H1 (cell line): Measurements from ENCODE around the gene IGLL1. TPM values are rescaled to one million over a fixed set of nuclear protein-coding genes. Genes with fewer than 3 reads are reported as not detected.

Source experiments
- CTCF ChIA-PET: fragments of 300-600 bp; sonication (Branson Sonifier 250); formaldehyde crosslinking; loops from one replicate; lab custom pipeline; 2021; ENCODE audit not compliant: partially characterized antibody; lab: Charles Lee
- POLR2A ChIA-PET: fragments of 300-600 bp; sonication (Branson Sonifier 250); formaldehyde crosslinking; loops from one replicate; lab custom pipeline; 2021; ENCODE audit warnings: inconsistent platforms; ENCODE audit not compliant: partially characterized antibody; lab: Charles Lee
- DNase-seq, 2 experiments: peaks; one replicate each; pipeline versions ENCODE4 v3.0.0 to v3.0.0-alpha.2; 2010 to 2022; ENCODE audit warnings: low spot score in 2 of 2, low read depth in 1 of 2, mixed read lengths in 1 of 2
- FAIRE-seq: peaks from 2 replicates; lab custom pipeline; 2011; peaks lifted over from hg19 to GRCh38; lab: Jason Lieb, UNC
- H2AFZ ChIP-seq: 2 replicates; pipeline ENCODE4 v1.8.1; 2012; ENCODE audit warnings: low read length, inconsistent platforms
- H2AK5ac ChIP-seq: 2 replicates; pipeline ENCODE4 v1.6.1; 2013; ENCODE audit warnings: low read depth, low read length
- H2BK120ac ChIP-seq: replicated peaks from 2 replicates; pipeline ENCODE3; 2013; ENCODE audit warnings: low read depth, low read length, inconsistent platforms
- H2BK12ac ChIP-seq: 2 replicates; pipeline ENCODE4 v1.6.1; 2013; ENCODE audit warnings: low read depth, low read length
- H2BK15ac ChIP-seq: 2 replicates; pipeline ENCODE4 v1.6.1; 2013; ENCODE audit warnings: low read length
- H2BK20ac ChIP-seq: 2 replicates; pipeline ENCODE4 v1.6.1; 2013; ENCODE audit warnings: low read length
- H2BK5ac ChIP-seq: 2 replicates; pipeline ENCODE4 v1.6.1; 2013; ENCODE audit warnings: low read depth, low read length
- H3K14ac ChIP-seq: 2 replicates; pipeline ENCODE4 v1.6.1; 2013; ENCODE audit warnings: inconsistent platforms; ENCODE audit not compliant: insufficient read length
- H3K18ac ChIP-seq: 2 replicates; pipeline ENCODE4 v1.6.1; 2013; ENCODE audit warnings: low read length; ENCODE audit errors: extremely low read depth
- H3K23ac ChIP-seq: 2 replicates; pipeline ENCODE4 v1.6.1; 2013; ENCODE audit warnings: inconsistent platforms; ENCODE audit not compliant: insufficient read length
- H3K23me2 ChIP-seq: 2 replicates; pipeline ENCODE4 v1.6.1; 2013; ENCODE audit warnings: low read depth, low read length
- H3K27ac ChIP-seq: 2 replicates; pipeline ENCODE4 v1.6.1; 2011; ENCODE audit warnings: low read depth, low read length, inconsistent platforms
- H3K27me3 ChIP-seq, 4 experiments: replicated peaks in 1 of 4; 1 replicate in 1 of 4; 2 replicates in 3 of 4; pipeline versions ENCODE4 v1.6.1 to v1.8.1; 2011 to 2013; ENCODE audit warnings: low read length in 3 of 4, mild to moderate bottlenecking in 3 of 4, inconsistent platforms in 2 of 4, mixed read lengths in 2 of 4, moderate library complexity in 1 of 4; ENCODE audit not compliant: control insufficient read depth in 3 of 4, insufficient read depth in 3 of 4; ENCODE audit errors: extremely low read depth in 1 of 4
- H3K36me3 ChIP-seq, 4 experiments: 2 replicates each; pipeline versions ENCODE4 v1.6.1 to v1.8.1; 2011 to 2013; ENCODE audit warnings: mild to moderate bottlenecking in 4 of 4, low read length in 3 of 4, moderate library complexity in 2 of 4, control low read depth in 1 of 4, inconsistent platforms in 1 of 4; ENCODE audit not compliant: insufficient read depth in 4 of 4, control insufficient read depth in 2 of 4
- H3K4ac ChIP-seq: replicated peaks from 2 replicates; pipeline ENCODE3; 2013; ENCODE audit warnings: low read length, low read depth, mixed read lengths, inconsistent platforms; ENCODE audit not compliant: insufficient read length
- H3K4me1 ChIP-seq, 4 experiments: replicated peaks in 1 of 4; 1 replicate in 1 of 4; 2 replicates in 3 of 4; pipeline versions ENCODE4 v1.6.1 to v1.8.1; 2011 to 2013; ENCODE audit warnings: low read length in 3 of 4, inconsistent platforms in 2 of 4, mixed read lengths in 1 of 4; ENCODE audit not compliant: insufficient read depth in 4 of 4, control insufficient read depth in 3 of 4
- H3K4me2 ChIP-seq, 2 experiments: 2 replicates each; pipeline versions ENCODE4 v1.6.1 to v1.8.1; 2011 to 2013; ENCODE audit warnings: low read depth in 2 of 2, low read length in 2 of 2, control low read depth in 1 of 2, inconsistent platforms in 1 of 2, mild to moderate bottlenecking in 1 of 2; ENCODE audit not compliant: insufficient read depth in 1 of 2
- H3K4me3 ChIP-seq, 4 experiments: fragments of 200-600, 300-600 bp in 1 of 4; sonication (generic), shearing (Covaris generic), sonication (Bioruptor Twin) in 1 of 4; 2 replicates each; pipeline versions ENCODE4 v1.5.1 to v1.8.1; 2011 to 2016; ENCODE audit warnings: low read length in 4 of 4, low read depth in 3 of 4, control low read depth in 2 of 4, inconsistent platforms in 2 of 4, mild to moderate bottlenecking in 2 of 4, mixed read lengths in 1 of 4, moderate library complexity in 1 of 4; ENCODE audit not compliant: insufficient read depth in 2 of 4; ENCODE audit errors: extremely low read depth in 1 of 4
- H3K56ac ChIP-seq: replicated peaks from 2 replicates; pipeline ENCODE3; 2013; ENCODE audit warnings: low read depth, mild to moderate bottlenecking, mixed read lengths, low read length, inconsistent platforms; ENCODE audit not compliant: insufficient read length
- H3K79me1 ChIP-seq: 2 replicates; pipeline ENCODE4 v1.6.1; 2013; ENCODE audit warnings: low read depth, low read length, control low read depth
- H3K79me2 ChIP-seq, 2 experiments: 2 replicates each; pipeline versions ENCODE4 v1.6.1 to v1.8.1; 2012 to 2013; ENCODE audit warnings: low read length in 2 of 2, mild to moderate bottlenecking in 2 of 2, inconsistent platforms in 1 of 2; ENCODE audit not compliant: insufficient read depth in 2 of 2, control insufficient read depth in 1 of 2
- H3K9ac ChIP-seq, 4 experiments: replicated peaks in 1 of 4; 1 replicate in 1 of 4; 2 replicates in 3 of 4; pipeline versions ENCODE4 v1.6.1 to v1.8.1; 2011 to 2013; ENCODE audit warnings: low read depth in 3 of 4, low read length in 3 of 4, control low read depth in 2 of 4, mild to moderate bottlenecking in 2 of 4, moderate library complexity in 2 of 4, inconsistent platforms in 1 of 4; ENCODE audit errors: extremely low read depth in 1 of 4
- H3K9me3 ChIP-seq, 2 experiments: 2 replicates each; pipeline versions ENCODE4 v1.6.1 to v1.8.1; 2012 to 2013; ENCODE audit warnings: mild to moderate bottlenecking in 2 of 2, moderate library complexity in 2 of 2, control low read depth in 1 of 2, inconsistent platforms in 1 of 2, low read depth in 1 of 2, low read length in 1 of 2, mixed read lengths in 1 of 2; ENCODE audit not compliant: insufficient read depth in 2 of 2
- H4K20me1 ChIP-seq, 2 experiments: replicated peaks in 1 of 2; 2 replicates each; pipeline versions ENCODE3 to v1.8.1; 2011 to 2013; ENCODE audit warnings: inconsistent platforms in 2 of 2, low read length in 2 of 2, mild to moderate bottlenecking in 1 of 2; ENCODE audit not compliant: insufficient read depth in 2 of 2, control insufficient read depth in 1 of 2
- H4K5ac ChIP-seq: 2 replicates; pipeline ENCODE4 v1.6.1; 2013; ENCODE audit warnings: low read length, low read depth, mixed read lengths, inconsistent platforms; ENCODE audit not compliant: insufficient read length
- H4K8ac ChIP-seq: 2 replicates; pipeline ENCODE4 v1.8.0; 2013; ENCODE audit warnings: mild to moderate bottlenecking, moderate library complexity, low read length, inconsistent platforms; ENCODE audit not compliant: insufficient read depth; ENCODE audit errors: extremely low read depth
- H4K91ac ChIP-seq: replicated peaks from 2 replicates; pipeline ENCODE3; 2013; ENCODE audit warnings: low read length, mixed read lengths, inconsistent platforms; ENCODE audit not compliant: insufficient read length
- ASH2L ChIP-seq: fragments of 200-600, 300-600 bp; sonication (generic); IDR thresholded peaks from one replicate; pipeline ENCODE4 v1.7.1; 2017; ENCODE audit warnings: low read length
- BRCA1 ChIP-seq: IDR thresholded peaks from 2 replicates; pipeline ENCODE4 v1.6.1; 2012; ENCODE audit warnings: low read depth, low read length, improper control_type of control experiment
- CHD1 ChIP-seq: IDR thresholded peaks from 2 replicates; pipeline ENCODE4 v1.6.1; 2012; ENCODE audit warnings: low read depth, low read length, improper control_type of control experiment
- GABPA ChIP-seq: IDR thresholded peaks from 2 replicates; pipeline ENCODE4 v1.6.1; 2011; ENCODE audit warnings: mild to moderate bottlenecking, low read length, moderate library complexity, borderline replicate concordance; ENCODE audit not compliant: insufficient read depth
- HDAC2 ChIP-seq, 2 experiments: fragments of 300-600 bp in 1 of 2; sonication (generic) in 1 of 2; IDR thresholded peaks; 2 replicates each; pipeline ENCODE4 v1.6.1; 2011 to 2012; ENCODE audit warnings: low read depth in 2 of 2, low read length in 2 of 2, mild to moderate bottlenecking in 2 of 2, moderate library complexity in 2 of 2, borderline replicate concordance in 1 of 2, inconsistent platforms in 1 of 2
- JUN ChIP-seq: IDR thresholded peaks from 2 replicates; pipeline ENCODE4 v1.6.1; 2011; ENCODE audit warnings: low read depth, mild to moderate bottlenecking, improper control_type of control experiment, low read length
- KDM4A ChIP-seq: IDR thresholded peaks from one replicate; pipeline ENCODE4 v1.7.1; 2012; ENCODE audit warnings: low read depth, mild to moderate bottlenecking, moderate library complexity, low read length, inconsistent platforms; ENCODE audit not compliant: severe bottlenecking
- MAFK ChIP-seq: IDR thresholded peaks from 2 replicates; pipeline ENCODE4 v1.6.1; 2012; ENCODE audit warnings: low read depth, mild to moderate bottlenecking, improper control_type of control experiment, low read length
- NRF1 ChIP-seq: IDR thresholded peaks from 2 replicates; pipeline ENCODE4 v1.6.1; 2011; ENCODE audit warnings: mild to moderate bottlenecking, low read depth, low read length, improper control_type of control experiment
- PHF8 ChIP-seq: fragments of 200-600 bp; sonication (generic); conservative IDR thresholded peaks from 2 replicates; pipeline ENCODE4 v1.7.1; 2012; ENCODE audit warnings: low read depth, mild to moderate bottlenecking, inconsistent platforms, low read length, moderate library complexity
- RBBP5 ChIP-seq: IDR thresholded peaks from 2 replicates; pipeline ENCODE4 v1.7.1; 2012; ENCODE audit warnings: low read depth, mild to moderate bottlenecking, inconsistent platforms, low read length, moderate library complexity, borderline replicate concordance
- SP4 ChIP-seq: IDR thresholded peaks from 2 replicates; pipeline ENCODE4 v1.6.1; 2012; ENCODE audit warnings: low read length, inconsistent platforms
- SRF ChIP-seq: IDR thresholded peaks from 2 replicates; pipeline ENCODE4 v1.6.1; 2011; ENCODE audit warnings: mild to moderate bottlenecking, low read depth, low read length, moderate library complexity
- TEAD4 ChIP-seq: IDR thresholded peaks from 2 replicates; pipeline ENCODE4 v1.6.1; 2012; ENCODE audit warnings: low read depth, low read length, inconsistent platforms, mixed read lengths
- YY1 ChIP-seq: IDR thresholded peaks from 2 replicates; pipeline ENCODE4 v1.6.1; 2011; ENCODE audit warnings: low read depth, mild to moderate bottlenecking, low read length
- whole genome bisulfite sequencing, 2 experiments: shearing (Covaris generic) in 1 of 2; methylation state at CpG; one replicate each; pipeline versions ENCODE4 v1.1.6 to v1.1.7; 2013 to 2015; ENCODE audit warnings: low lambda C conversion rate in 2 of 2, mixed read lengths in 2 of 2, inconsistent platforms in 1 of 2, low coverage in 1 of 2, missing lambda C conversion rate in 1 of 2; ENCODE audit not compliant: insufficient replicate concordance in 2 of 2, insufficient coverage in 1 of 2, insufficient read length in 1 of 2; ENCODE audit errors: extremely low coverage in 1 of 2, missing lambda C conversion rate in 1 of 2; 5-methylcytosine and 5-hydroxymethylcytosine counted together
- polyA plus RNA-seq, 7 experiments: library from polyadenylated mRNA; depleted of rRNA in 3 of 7; stranded (reverse) in 5 of 7; unstranded in 2 of 7; fragments of >200 nt in 5 of 7; fragments of 200-250 nt in 2 of 7; gene quantifications; 1 replicate in 5 of 7; 2 replicates in 1 of 7; 4 replicates in 1 of 7; pipeline versions ENCODE4 v1.2.1 to v1.2.3, GENCODE V29; 2011 to 2013; ENCODE audit warnings: missing spikeins in 2 of 7, mixed read lengths in 2 of 7
- total RNA-seq: library from RNA; stranded (reverse); fragmentation: NEBNext Ultra II Directional; extraction: Animal tissue kit (Norgen Biotek cat#: 25700); gene quantifications from 2 replicates; pipeline ENCODE4 v1.2.1, GENCODE V29; 2021

Gene IGLL1
- total and polyA plus RNA-seq, 2 of the 8 experiments (the other 6 are each of a cell fraction or from before 2014, with no cell fraction given), result not detected

DNA sequence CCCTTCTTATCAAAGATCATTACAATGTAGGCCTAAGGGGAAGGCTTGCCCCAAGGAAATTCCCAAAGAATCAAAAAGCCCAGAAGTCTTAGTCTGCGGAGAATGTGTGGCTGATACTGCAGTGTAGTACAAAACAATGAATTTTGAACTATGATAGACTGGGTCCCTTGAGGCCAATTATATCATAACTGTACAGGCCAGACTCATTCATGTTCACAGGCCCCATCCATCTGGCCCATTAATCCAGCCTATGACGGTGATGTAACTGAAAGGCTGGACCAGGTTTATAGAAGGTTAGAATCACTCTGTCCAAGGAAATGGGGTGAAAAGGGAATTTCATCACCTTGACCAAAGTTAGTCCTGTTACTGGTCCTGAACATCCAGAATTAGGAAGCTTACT lies 35.2 kb downstream of the IGLL1 start:
- no peaks in the 10 kb centered on the region for H4K20me1 ChIP-seq
- no peak for FAIRE-seq
- no peak overlapping the region for H3K18ac ChIP-seq
- no peak overlapping the region for H3K27ac ChIP-seq
- no peak overlapping the region for H2AFZ ChIP-seq
- no peak overlapping the region for H3K23ac ChIP-seq
- H3K27me3 ChIP-seq, result no peaks in the 10 kb centered on the region; a peak in 1 of 7 replicates
- no peaks in the 10 kb centered on the region for H3K79me1 ChIP-seq
- H2BK12ac ChIP-seq, result no peak overlapping the region
- WGBS, 2 experiments, result 83% methylated on average over 2 of the region's 2 CpGs; no CpG with 5 or more reads in 1 of the 2 experiments
- H3K79me2 ChIP-seq, result no peaks in the 10 kb centered on the region
- no peak overlapping the region for H2BK15ac ChIP-seq
- H2BK20ac ChIP-seq, result no peak overlapping the region
- H3K14ac ChIP-seq, result no peak overlapping the region
- no peak overlapping the region for H3K4me3 ChIP-seq
- H4K91ac ChIP-seq, result no peak overlapping the region
- no peak overlapping the region for H3K4ac ChIP-seq
- H3K56ac ChIP-seq, result no peak overlapping the region
- no peak overlapping the region for H4K5ac ChIP-seq
- no peak for DNase-seq
- H2AK5ac ChIP-seq, result no peak overlapping the region
- no peak overlapping the region for H2BK5ac ChIP-seq
- POLR2A ChIA-PET, result no interaction called here
- H3K9me3 ChIP-seq, result peaks cover 0 to 4% of the 10 kb centered on the region in 2 experiments; a peak in 2 of 4 replicates
- H3K4me2 ChIP-seq, result no peak overlapping the region
- no peak overlapping the region for H4K8ac ChIP-seq
- H3K23me2 ChIP-seq, result peaks cover 1% of the 10 kb centered on the region; the same call in 1 of the 2 replicates
- H2BK120ac ChIP-seq, result no peak overlapping the region
- CTCF ChIA-PET, result interaction anchor here (0.7 to 2.0 kb wide), 4 partner anchors 8 to 141 kb away, joined by 3 to 9 read pairs (median 4); no protein-coding TSS in a partner anchor
- H3K9ac ChIP-seq, result no peak overlapping the region
- no peaks in the 10 kb centered on the region for H3K36me3 ChIP-seq
- H3K4me1 ChIP-seq, result no peaks in the 10 kb centered on the region
- TF ChIP-seq CHD1 (no peak), BRCA1 (no peak), ASH2L (no peak), MAFK (no peak), NRF1 (no peak), SRF (no peak), HDAC2 (IDR thresholded peaks at IDR 0.05; ENCODE audit: borderline replicate concordance in 1 of 2, low read depth in 2 of 2, low read length in 2 of 2) (no peak), PHF8 (no peak), KDM4A (no peak), YY1 (no peak), SP4 (no peak), TEAD4 (no peak), JUN (no peak), GABPA (no peak), RBBP5 (no peak)
